GM18511 (cell line): ENCODE measurements around the gene VWA3A.
"Not testable (repeated sequence)": the region's sequence is repeated elsewhere in the genome, so short reads cannot be mapped to it uniquely, and the experiment has no call there.

Experiments used
- ATAC-seq: cut with Tn5 transposase; IDR thresholded peaks from one replicate; pipeline ENCODE4 v1.9.1; 2021; ENCODE audit warnings: mild to moderate bottlenecking, moderate library complexity; ENCODE audit not compliant: unreplicated experiment

VWA3A gene

GRCh38 chr16:22081050-22081449 is 11.3 kb upstream of the VWA3A start:
- ATAC-seq, result no peak

- ATAC-seq, result no peak
Observed at GRCh38 chr16:22086440-22086839, 5.9 kb upstream of the VWA3A start.

GRCh38 chr16:22088642-22089041 is 3.7 kb upstream of the VWA3A start:
- ATAC-seq, result no peak

GRCh38 chr16:22089910-22090309 is 2.4 kb upstream of the VWA3A start:
- ATAC-seq, result no peak

- ATAC-seq, result no peak
Observed at GRCh38 chr16:22091721-22092120, 620 bp upstream of the VWA3A start.

GRCh38 chr16:22093331-22093730 is 990 bp downstream of the VWA3A start:
- ATAC-seq, result no peak

- no peak for ATAC-seq
Observed at GRCh38 chr16:22093996-22094395, 1.7 kb downstream of the VWA3A start.

GRCh38 chr16:22098405-22099255 is 6.3 kb downstream of the VWA3A start:
- ATAC-seq, result no peak

GRCh38 chr16:22099256-22099975 is 7.1 kb downstream of the VWA3A start:
- ATAC-seq, result no peak

GRCh38 chr16:22103441-22103840 is 11.1 kb downstream of the VWA3A start:
- no peak for ATAC-seq

GRCh38 chr16:22109258-22109898 is 17.0 kb downstream of the VWA3A start:
- no peak for ATAC-seq

GRCh38 chr16:22111629-22112028 is 19.3 kb downstream of the VWA3A start:
- not testable (repeated sequence) for ATAC-seq

- ATAC-seq, result no peak
Observed at GRCh38 chr16:22116095-22116700, 23.9 kb downstream of the VWA3A start.

- no peak for ATAC-seq
Observed at GRCh38 chr16:22117609-22118008, 25.3 kb downstream of the VWA3A start.

GRCh38 chr16:22120440-22120839 is 28.1 kb downstream of the VWA3A start:
- ATAC-seq, result no peak

GRCh38 chr16:22122239-22122638 is 29.9 kb downstream of the VWA3A start:
- no peak for ATAC-seq

- ATAC-seq, result no peak
Observed at GRCh38 chr16:22123146-22123545, 30.8 kb downstream of the VWA3A start.

GRCh38 chr16:22123759-22124490 is 31.6 kb downstream of the VWA3A start:
- ATAC-seq, result no peak

- no peak for ATAC-seq
Observed at GRCh38 chr16:22124583-22125284, 32.4 kb downstream of the VWA3A start.

GRCh38 chr16:22126037-22126558 is 33.8 kb downstream of the VWA3A start:
- no peak for ATAC-seq
